ENCODE results near the gene FIGNL1.

- no peak for TF ChIP-seq TAF1 (IDR thresholded peaks at IDR 0.05; ENCODE audit: borderline replicate concordance, insufficient read depth, low read length)
- TF ChIP-seq SIN3A (IDR thresholded peaks at IDR 0.05; ENCODE audit: borderline replicate concordance, insufficient read depth, low read length), result no peak
- TF ChIP-seq POLR2AphosphoS5 (IDR thresholded peaks at IDR 0.05; ENCODE audit: low read depth, low read length), result no peak
- TF ChIP-seq REST (IDR thresholded peaks at IDR 0.05; ENCODE audit: insufficient read depth in 1 of 2, low read depth in 2 of 2, low read length in 2 of 2), result no peak
- TF ChIP-seq FOXP2 (optimal IDR thresholded peaks at IDR 0.05; ENCODE audit: borderline replicate concordance, extremely low read depth, extremely low read length, insufficient read depth), result no peak
Observed at GRCh38 chr7:50400114-50400513, 50.0 kb downstream of the FIGNL1 start.
